D721Med (cell line): ENCODE data around the gene GABRB1.

Experiments
- DNase-seq: peaks from one replicate; pipeline ENCODE4 v3.0.0; 2011; ENCODE audit warnings: low spot score; ENCODE audit not compliant: insufficient read length
- FAIRE-seq: peaks from 2 replicates; lab custom pipeline; 2011; peaks lifted over from hg19 to GRCh38; lab: Jason Lieb, UNC
- TF ChIP-seq, protein P1 (sequence below): IDR thresholded peaks from 2 replicates; pipeline ENCODE4 v1.5.1; 2012; ENCODE audit warnings: mild to moderate bottlenecking, control low read depth; ENCODE audit not compliant: insufficient read depth; ENCODE audit errors: missing control alignments

Gene GABRB1

DNA sequence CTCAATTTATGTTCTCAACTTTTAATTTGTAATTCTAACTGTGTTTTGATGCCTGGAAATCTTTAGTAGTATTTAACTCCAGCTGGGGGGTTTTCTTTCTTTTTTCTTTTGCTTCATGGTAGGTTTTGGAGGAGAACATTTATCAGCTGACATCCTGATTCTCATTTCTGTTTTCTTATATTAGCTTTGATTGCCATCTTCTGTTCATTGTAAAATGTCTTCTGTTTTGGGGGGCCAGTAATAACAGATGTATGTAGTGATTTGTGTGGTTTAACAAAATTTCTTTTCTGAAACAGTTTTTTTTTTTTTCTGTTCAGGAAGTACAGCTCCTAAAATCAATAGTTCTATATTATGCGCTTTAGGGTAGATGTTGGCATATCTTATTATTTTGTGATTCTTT is 182.2 kb downstream of the GABRB1 start:
- FAIRE-seq: no peak
- DNase-seq: no peak
- TF ChIP-seq, protein P1, sequence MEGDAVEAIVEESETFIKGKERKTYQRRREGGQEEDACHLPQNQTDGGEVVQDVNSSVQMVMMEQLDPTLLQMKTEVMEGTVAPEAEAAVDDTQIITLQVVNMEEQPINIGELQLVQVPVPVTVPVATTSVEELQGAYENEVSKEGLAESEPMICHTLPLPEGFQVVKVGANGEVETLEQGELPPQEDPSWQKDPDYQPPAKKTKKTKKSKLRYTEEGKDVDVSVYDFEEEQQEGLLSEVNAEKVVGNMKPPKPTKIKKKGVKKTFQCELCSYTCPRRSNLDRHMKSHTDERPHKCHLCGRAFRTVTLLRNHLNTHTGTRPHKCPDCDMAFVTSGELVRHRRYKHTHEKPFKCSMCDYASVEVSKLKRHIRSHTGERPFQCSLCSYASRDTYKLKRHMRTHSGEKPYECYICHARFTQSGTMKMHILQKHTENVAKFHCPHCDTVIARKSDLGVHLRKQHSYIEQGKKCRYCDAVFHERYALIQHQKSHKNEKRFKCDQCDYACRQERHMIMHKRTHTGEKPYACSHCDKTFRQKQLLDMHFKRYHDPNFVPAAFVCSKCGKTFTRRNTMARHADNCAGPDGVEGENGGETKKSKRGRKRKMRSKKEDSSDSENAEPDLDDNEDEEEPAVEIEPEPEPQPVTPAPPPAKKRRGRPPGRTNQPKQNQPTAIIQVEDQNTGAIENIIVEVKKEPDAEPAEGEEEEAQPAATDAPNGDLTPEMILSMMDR: no peak

DNA sequence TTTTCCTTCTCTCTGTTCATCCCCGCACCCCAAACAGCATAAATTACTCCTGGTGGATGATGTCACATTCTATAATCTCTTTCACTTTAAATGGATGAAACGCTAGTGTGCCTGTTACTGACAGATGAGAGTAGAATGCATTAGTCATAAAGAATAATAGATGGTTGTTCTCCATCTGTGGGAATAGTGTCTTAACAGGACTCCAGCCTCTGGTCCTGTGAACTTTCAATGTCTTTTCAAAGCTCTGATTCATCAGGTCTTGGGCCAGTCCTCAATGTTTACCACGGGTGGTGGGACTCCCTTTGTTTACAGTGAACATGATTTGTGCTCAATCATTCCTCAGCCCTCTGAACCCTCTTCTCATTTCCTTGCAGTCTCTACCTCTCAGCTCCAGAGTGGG is 182.6 kb downstream of the GABRB1 start:
- DNase-seq: no peak
- TF ChIP-seq, protein P1: no peak
- FAIRE-seq: no peak

DNA sequence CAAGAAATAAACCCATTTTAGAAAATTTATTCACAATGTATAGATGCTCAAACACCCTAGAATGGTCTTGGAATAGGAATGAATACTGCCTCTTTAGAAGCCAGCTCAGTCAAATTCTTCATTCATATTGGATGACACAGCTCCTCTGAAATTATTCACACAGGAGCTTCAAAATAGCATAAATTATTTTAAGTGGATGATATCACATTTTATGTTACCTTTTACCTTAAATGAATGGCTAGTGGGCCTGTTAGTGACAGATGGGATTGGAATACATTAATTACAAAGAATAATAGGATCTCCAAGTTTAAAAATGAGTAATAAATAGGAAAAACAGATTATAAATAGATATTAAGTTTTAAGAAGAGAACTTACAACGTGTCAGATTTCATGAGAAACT is 184.4 kb downstream of the GABRB1 start:
- TF ChIP-seq, protein P1: no peak
- DNase-seq (no peak), FAIRE-seq (no peak)

DNA sequence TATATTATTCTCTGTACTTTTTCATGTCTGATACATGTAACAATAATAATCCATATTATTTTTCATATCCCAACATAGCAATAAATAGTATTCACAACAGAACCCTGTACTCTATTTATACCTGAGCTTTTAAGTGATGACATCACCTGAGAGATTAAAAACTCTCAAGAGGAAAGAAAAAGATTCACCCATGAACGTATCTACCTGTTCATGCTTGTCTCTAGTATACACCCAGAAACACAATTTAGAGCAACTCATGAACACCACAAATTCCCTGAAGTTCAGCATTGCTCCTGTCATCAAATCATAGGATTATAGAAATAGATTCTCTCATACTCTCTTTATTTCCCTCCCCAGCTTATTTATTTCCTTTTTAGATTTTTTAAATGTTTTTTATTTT is 185.9 kb downstream of the GABRB1 start:
- TF ChIP-seq, protein P1: no peak
- no peak for DNase-seq
- no peak for FAIRE-seq

DNA sequence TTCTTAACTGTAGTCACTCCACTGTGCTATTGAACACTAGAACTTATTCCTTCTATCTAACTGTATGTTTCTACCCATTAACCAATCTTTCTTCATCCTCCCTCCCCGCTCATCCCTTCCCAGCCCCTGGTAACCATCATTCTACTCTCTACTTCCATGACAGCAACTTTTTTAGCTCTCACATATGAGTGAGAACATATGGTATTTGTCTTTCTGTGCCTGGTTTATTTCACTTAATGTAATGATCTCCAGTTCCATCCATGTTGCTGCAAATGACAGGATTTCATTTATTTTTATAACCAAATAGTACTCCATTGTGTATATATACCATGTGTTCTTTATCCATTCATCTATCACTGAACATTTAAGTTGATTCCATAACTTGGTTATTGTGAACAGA is 186.5 kb downstream of the GABRB1 start:
- DNase-seq: no peak
- TF ChIP-seq, protein P1: no peak
- no peak for FAIRE-seq

DNA sequence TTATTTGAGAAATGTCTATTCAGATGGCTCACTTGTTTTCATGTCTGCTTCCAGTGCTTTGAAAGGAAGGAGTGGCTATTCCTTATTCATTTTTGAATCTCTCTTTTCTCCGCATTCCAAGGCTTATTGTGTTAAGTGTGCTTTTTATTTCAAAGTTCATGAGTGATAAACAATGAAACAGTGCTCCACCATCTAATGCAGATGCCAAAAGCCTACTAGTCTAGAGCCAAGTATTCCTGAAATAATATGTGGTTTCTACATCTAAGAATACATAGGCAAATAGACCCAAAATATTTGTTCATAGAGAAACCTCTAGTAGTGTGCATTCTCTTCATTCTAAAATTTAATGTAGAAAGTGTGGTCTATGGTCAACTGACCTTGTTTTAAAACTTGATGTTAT is 187.3 kb downstream of the GABRB1 start:
- FAIRE-seq (no peak), DNase-seq (no peak)
- TF ChIP-seq, protein P1: no peak

DNA sequence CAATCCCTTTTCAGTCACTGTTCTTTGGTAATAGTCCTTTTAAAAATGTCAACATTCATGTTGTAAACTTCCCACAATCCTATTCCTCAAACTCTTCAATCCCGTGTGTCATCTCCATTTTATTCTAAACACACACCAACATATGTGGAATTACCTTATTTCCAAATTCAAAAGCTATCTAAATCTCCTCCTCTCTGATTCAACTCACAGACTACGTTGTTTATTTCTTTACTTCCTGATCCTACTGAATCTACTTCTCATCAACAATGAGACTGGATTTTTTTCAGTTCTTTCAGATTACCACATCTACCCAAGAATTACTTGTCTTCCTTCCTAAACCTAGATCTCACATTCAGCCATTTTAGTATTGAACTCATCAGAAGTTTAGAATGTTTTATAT is 188.2 kb downstream of the GABRB1 start:
- no peak for DNase-seq
- TF ChIP-seq, protein P1: no peak

More for the DNA sequence above, 188.2 kb downstream of the GABRB1 start:
- no peak for FAIRE-seq
